NCI-H146 treated with DMSO at 0.1 percent for 48 hours (cell line): Measurements from ENCODE around the gene PPFIA1.
A peak's percentile ranks its signal among the peaks of the same experiment; 100 is the strongest.

Experiments used
- DNase-seq: peaks from one replicate; lab custom pipeline; 2025; ENCODE audit not compliant: unreplicated experiment; lab: John Stamatoyannopoulos, UW

The PPFIA1 gene

DNA sequence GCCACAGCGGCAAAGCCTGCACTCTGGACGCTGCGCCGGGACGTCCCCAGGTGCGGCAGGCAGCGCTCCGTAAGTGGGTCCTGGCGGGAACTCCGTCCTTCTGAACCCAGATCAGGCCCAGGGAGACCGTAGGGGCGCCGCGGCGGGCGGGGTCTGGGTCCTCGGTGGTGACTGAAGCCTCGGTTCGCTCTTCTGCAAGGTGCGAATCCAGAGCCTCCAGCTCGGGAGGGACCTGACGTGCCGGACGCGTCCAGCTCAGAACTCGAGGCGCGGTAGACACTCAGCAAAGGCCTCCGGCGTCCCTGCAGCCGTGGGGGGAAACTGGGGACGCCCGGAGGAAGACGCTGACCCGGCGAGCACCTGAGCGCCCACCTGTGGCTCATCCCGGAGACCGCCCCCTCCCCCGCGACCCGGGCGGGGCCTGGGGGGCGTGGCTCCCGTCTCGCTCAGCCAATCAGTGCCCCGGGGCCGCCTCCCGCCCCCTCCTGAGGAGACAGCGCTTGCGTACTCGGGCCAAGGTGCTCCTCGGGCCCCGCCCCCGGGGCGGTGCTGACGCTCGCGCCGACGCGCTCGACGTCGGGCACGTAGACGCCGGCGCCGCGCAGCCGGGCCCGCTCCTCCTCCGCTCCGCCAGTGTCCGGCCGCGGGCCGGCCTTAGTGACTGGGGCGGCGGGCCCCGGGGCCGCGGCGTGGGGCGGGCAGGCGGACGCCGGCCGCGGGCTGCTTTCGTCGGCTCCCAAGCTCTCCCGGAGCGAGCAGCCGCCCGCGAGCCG lies at the start of gene PPFIA1:
TSS of gene PPFIA1 (plus strand) at position 587 of the 773 bp plus-strand sequence. CDS start 1,483 bp downstream, outside the sequence.
- peak; percentile 96 for DNase-seq

GRCh38 chr11:70220920-70221319 lies 49.6 kb upstream of the PPFIA1 start:
- no peak for DNase-seq

DNA sequence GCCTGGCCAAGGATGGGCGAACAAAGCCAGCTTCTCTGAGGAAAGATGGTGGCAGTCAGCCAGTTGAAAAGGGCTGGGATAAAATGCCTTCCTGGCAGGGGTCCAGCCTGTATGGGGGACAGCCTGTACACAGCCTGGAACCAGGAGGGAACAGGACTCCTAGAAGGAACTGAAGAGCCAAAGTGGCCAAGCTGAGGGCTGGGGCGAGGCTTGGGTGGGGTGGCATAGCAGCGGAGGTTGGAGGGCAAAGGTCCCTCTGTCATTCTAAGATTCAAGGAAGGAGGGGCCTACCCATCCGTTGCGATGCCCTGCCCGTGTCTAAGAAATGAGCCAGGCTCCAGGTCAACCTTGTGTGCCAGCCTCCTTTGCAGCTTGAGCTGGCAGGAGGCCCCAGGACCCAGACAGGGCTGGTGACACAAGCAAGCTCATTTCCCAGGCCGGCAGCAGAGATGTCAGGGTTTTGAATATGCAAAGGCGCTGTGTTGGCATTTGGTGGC lies 44.8 kb upstream of the PPFIA1 start:
- no peak for DNase-seq

- DNase-seq: no peak
Observed at GRCh38 chr11:70226183-70226582, 44.3 kb upstream of the PPFIA1 start.

- DNase-seq: peak; percentile 11
Observed at GRCh38 chr11:70226967-70227366, 43.5 kb upstream of the PPFIA1 start.

DNA sequence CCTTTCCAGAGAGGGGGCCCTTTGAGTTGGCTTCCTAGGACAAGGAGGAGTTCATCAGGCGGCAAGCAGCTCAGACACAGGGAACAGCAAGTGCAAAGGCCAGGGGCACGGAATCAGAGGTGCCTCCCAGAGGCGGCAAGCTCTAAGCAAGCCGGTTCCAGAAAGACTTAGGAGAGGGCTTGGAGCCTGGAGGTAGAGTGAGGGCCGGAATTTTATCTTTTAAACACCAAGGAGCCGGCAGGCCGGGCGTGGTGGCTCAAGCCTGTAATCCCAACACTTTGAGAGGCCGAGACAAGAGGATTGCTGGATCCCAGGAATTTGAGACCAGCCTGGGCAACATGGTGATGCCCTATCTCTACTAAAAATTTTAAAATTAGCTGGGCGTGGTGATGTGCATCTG lies 40.8 kb upstream of the PPFIA1 start:
- no peak for DNase-seq

GRCh38 chr11:70230151-70230839 lies 40.2 kb upstream of the PPFIA1 start:
- DNase-seq: no peak

GRCh38 chr11:70230840-70231710 lies 39.4 kb upstream of the PPFIA1 start:
- no peak for DNase-seq

DNA sequence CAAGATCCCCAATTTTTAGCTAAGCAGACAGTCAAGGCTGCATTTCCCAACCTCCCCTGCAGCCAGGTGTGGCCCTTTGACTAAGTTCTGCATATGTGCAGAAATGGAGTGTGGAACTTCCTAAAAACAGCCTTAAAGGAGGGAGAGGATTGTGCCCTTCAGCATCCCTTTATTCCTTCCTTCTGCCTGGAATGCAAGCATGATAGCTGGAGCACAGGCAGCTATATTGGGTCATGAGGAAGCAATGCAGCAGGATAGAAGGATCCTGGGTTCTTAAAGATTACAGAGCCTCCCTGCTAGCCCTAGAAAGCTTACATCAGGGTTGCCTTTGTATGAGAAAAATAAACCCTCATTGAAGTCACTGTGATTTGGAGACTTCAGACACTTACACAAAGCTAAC lies 37.5 kb upstream of the PPFIA1 start:
- DNase-seq: no peak

GRCh38 chr11:70233511-70233934 lies 37.0 kb upstream of the PPFIA1 start:
- no peak for DNase-seq

DNA sequence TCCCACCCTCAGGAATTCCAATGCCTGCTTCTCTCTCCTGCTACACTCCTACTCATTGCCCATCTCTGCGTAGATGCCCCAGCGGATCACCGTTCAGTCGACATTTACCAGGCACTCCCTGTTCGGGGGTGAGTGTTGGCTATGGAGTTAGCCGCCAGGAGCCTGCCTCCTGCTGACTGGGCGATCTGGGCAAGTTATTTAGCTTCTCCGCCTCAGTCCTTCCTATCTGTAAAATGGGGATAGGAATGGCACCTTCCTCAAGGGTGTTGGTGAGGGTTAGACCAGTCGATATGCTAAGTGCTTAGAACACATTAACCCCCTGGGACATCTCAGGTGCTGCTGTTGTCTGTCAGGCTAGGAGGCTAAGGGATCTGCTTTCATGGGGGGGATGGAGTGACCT lies 36.5 kb upstream of the PPFIA1 start:
- no peak for DNase-seq

GRCh38 chr11:70240337-70240736 lies 30.2 kb upstream of the PPFIA1 start:
- DNase-seq: no peak

GRCh38 chr11:70241709-70242108 lies 28.8 kb upstream of the PPFIA1 start:
- no peak for DNase-seq

- no peak for DNase-seq
Observed at GRCh38 chr11:70242885-70243284, 27.6 kb upstream of the PPFIA1 start.

DNA sequence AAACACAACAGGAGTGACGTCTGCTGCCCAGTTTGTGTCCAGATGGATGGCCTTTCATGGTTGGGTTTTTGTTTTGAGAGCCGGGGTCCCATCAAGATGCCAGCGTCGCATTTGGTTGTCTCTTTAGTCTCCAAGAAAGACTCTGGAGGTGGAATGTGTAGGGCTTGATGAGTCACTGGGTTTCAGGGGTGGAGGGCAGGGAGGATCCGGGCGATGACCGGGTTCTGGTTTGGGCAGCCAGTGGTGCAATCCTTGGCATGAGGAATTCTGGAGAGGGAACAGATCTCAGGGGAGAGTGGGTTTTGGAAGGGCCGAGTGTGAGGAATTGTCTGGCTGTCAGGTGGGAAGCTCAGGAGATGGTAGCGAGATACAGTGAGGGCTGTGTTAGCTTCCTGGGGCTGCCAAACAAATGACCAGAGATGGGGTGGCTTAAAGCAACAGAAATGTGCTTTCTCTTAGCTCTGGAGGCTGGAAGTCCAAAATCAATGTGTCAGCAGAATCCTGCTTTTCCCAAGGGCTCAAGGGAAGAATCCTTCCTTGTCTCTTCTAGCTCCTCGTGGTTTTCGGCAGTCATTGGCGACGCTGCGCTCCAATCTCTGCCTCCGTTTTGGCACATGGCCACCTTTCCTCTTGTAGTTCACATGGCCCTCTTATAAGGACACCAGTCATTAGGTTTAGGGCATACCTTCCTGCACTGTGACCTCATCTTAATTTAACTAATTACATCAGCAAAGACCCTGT lies 26.4 kb upstream of the PPFIA1 start:
- DNase-seq: no peak

DNA sequence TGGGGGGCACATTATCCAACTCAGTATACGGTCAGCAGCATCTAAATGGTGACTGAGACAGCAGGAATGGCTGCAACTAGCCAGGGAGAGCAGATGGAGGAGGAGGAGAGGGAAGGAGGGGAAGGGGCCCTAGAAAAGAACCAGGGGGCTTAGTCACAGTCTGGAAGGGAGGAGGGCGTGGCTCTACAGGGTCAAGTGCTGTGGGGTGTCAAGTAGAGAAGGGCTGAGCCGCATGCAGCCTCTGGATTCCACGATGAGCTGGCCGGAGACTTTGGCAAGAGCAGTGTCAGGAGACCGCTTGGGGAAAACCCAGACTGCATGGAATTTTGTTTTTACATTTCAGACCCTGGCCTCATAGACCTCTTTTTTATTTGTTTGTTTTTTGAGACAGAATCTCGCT lies 25.8 kb upstream of the PPFIA1 start:
- no peak for DNase-seq

DNA sequence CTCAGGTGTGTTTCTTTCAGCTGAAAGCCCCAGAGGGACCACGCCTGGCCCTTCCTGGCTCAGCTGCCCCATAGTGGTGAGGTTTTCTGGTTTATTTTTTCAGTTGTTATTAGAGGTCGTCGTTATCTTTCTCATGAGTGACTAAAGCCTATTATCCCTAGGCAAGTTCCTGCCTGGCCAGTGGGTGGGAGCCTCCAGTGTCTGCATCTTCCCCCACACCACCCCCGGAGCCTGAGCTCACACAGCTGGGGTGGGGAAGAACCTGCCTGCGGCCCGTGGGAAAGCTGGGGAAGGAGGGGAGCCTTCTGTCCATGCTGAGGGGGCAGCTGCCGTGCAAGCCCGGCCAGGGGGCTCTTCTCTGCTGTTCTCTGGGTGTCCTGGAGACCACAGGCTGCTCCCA lies 24.3 kb upstream of the PPFIA1 start:
- no peak for DNase-seq

DNA sequence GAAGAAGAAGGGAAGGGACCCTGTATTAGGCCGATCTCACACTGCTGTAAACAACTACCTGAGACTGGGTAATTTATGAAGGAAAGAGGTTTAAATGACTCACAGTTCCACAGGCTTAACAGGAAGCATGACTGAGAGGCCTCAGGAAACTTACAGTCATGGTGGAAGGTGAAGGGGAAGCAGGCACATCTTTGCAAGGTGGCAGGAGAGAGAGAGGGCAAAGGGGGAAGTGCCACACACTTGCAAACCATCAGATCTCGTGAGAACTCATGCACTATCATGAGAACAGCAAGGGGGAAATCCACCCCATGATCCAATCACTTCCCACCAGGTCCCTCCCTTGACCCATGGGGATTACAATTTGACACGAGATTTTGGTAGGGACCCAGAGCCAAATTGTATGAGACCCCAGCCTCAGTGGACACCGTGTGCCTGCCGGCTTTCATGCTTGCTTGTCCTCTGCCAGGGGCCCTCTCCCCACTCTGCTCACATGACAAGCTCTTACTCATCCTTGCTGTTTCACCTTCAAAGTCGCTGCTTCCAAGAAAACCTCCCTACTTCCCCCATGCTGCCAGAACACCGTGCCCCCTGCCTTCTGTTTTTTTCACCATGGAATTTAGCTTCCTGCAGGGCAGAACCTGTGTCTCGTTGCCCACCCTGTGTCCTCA lies 23.3 kb upstream of the PPFIA1 start:
- no peak for DNase-seq

DNA sequence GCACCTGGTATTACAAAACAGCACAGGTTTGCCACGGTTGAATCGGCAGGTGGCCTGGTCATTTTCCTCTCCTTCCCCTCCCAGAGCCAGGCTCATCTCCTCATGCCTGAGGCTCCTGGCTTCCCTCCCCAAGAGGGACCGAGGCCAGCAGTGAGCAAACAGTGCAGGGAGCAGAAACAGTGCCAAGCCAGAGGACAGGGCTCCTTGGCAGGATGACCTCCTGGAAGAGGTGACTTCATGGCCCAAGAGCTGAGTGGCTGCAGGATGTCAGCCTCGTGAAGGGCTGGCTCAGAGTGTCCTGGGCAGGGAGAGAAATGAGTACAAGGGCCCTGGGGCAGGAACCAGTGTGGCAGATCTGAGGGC lies 22.8 kb upstream of the PPFIA1 start:
- DNase-seq: no peak
